DMS 273 (cell line): Measurements from ENCODE around the gene TMX1.
A peak's percentile ranks its signal among the peaks of the same experiment; 100 is the strongest.

Source experiments
- DNase-seq: peaks from one replicate; lab custom pipeline; 2025; ENCODE audit not compliant: unreplicated experiment; lab: John Stamatoyannopoulos, UW

TMX1 gene

GRCh38 chr14:51242545-51243490, 2.8 kb downstream of the TMX1 start:
- DNase-seq = peak; percentile 60

- DNase-seq = no peak
These were observed 4.5 kb downstream of the TMX1 start for GRCh38 chr14:51244591-51244990.

GRCh38 chr14:51246032-51246431, 6.0 kb downstream of the TMX1 start:
- no peak for DNase-seq

- peak; percentile 12 for DNase-seq
These were observed 8.3 kb downstream of the TMX1 start for GRCh38 chr14:51248016-51248987.

GRCh38 chr14:51251486-51251885, 11.4 kb downstream of the TMX1 start:
- no peak for DNase-seq

- no peak for DNase-seq
These were observed 13.8 kb downstream of the TMX1 start for GRCh38 chr14:51253880-51254279.

- DNase-seq = no peak
These were observed 18.2 kb downstream of the TMX1 start for GRCh38 chr14:51258280-51258679.

- no peak for DNase-seq
These were observed 18.7 kb downstream of the TMX1 start for GRCh38 chr14:51258788-51259187.

GRCh38 chr14:51260225-51260624, 20.2 kb downstream of the TMX1 start:
- DNase-seq = no peak

GRCh38 chr14:51261151-51261550, 21.1 kb downstream of the TMX1 start:
- no peak for DNase-seq

- no peak for DNase-seq
These were observed 22.8 kb downstream of the TMX1 start for GRCh38 chr14:51262868-51263267.

GRCh38 chr14:51269634-51270033, 29.6 kb downstream of the TMX1 start:
- DNase-seq = no peak

GRCh38 chr14:51276605-51277004, 36.6 kb downstream of the TMX1 start:
- DNase-seq = no peak

- no peak for DNase-seq
These were observed 37.8 kb downstream of the TMX1 start for GRCh38 chr14:51277753-51278415.

GRCh38 chr14:51282517-51282916, 42.5 kb downstream of the TMX1 start:
- DNase-seq = no peak

GRCh38 chr14:51283402-51284085, 43.5 kb downstream of the TMX1 start:
- DNase-seq = peak; percentile 97

- no peak for DNase-seq
These were observed 44.2 kb downstream of the TMX1 start for GRCh38 chr14:51284241-51284640.

GRCh38 chr14:51285120-51285519, 45.1 kb downstream of the TMX1 start:
- no peak for DNase-seq

GRCh38 chr14:51289169-51289568, 49.1 kb downstream of the TMX1 start:
- no peak for DNase-seq

GRCh38 chr14:51290132-51290531, 50.1 kb downstream of the TMX1 start:
- DNase-seq = no peak

- peak; percentile 14 for DNase-seq
These were observed 51.0 kb downstream of the TMX1 start for GRCh38 chr14:51291016-51291415.
